Suprapubic skin (tissue), 4 donors: ENCODE results near the gene DVL1. TPM values are rescaled to one million over a fixed set of nuclear protein-coding genes. Genes with fewer than 3 reads are reported as not detected.

Source experiments
- DNase-seq, 2 donors: peaks; one replicate each; pipeline ENCODE4 v3.0.0-alpha.2; 2019; ENCODE audit warnings: low spot score in 2 of 2
- H3K27ac ChIP-seq: fragments of 200-600 bp; sonication (generic); one replicate; pipeline ENCODE4 v1.5.1; 2019
- H3K27me3 ChIP-seq: fragments of 200-600 bp; sonication (generic); one replicate; pipeline ENCODE4 v1.5.1; 2019
- H3K36me3 ChIP-seq: fragments of 200-600 bp; sonication (generic); one replicate; pipeline ENCODE4 v1.5.1; 2019
- H3K4me1 ChIP-seq: fragments of 200-600 bp; sonication (generic); one replicate; pipeline ENCODE4 v1.5.1; 2019
- H3K4me3 ChIP-seq: fragments of 200-600 bp; sonication (generic); one replicate; pipeline ENCODE4 v1.5.1; 2019; ENCODE audit warnings: mild to moderate bottlenecking
- H3K9me3 ChIP-seq: fragments of 200-600 bp; sonication (generic); one replicate; pipeline ENCODE4 v1.5.1; 2019
- CTCF ChIP-seq, 2 donors: fragments of 200-600 bp in 1 of 2; fragments of 450-650 bp in 1 of 2; sonication (generic) in 1 of 2; IDR thresholded peaks; one replicate each; pipeline ENCODE4 v1.5.1; 2016 to 2019; ENCODE audit warnings: antibody characterized with exemption in 2 of 2, mild to moderate bottlenecking in 1 of 2, moderate library complexity in 1 of 2
- EP300 ChIP-seq: sonication (generic); formaldehyde crosslinking; IDR thresholded peaks from one replicate; pipeline ENCODE4 v1.6.1; 2017; ENCODE audit warnings: antibody characterized with exemption
- POLR2A ChIP-seq, 2 donors: fragments of 450-650 bp; IDR thresholded peaks; one replicate each; pipeline ENCODE4 v1.6.1; 2017; ENCODE audit warnings: antibody characterized with exemption in 2 of 2, mild to moderate bottlenecking in 2 of 2, moderate library complexity in 2 of 2
- POLR2AphosphoS5 ChIP-seq, 3 donors: sonication (generic); formaldehyde crosslinking; IDR thresholded peaks; one replicate each; pipeline ENCODE4 v1.6.1; 2017; ENCODE audit warnings: antibody characterized with exemption in 3 of 3
- WGBS: methylation state at CpG from one replicate; pipeline ENCODE4 v1.1.5; 2018; 5-methylcytosine and 5-hydroxymethylcytosine counted together
- total RNA-seq, 4 donors: library from RNA; depleted of rRNA; stranded (reverse); fragments of >200 nt; gene quantifications; one replicate each; pipeline ENCODE4 v1.1.0, GENCODE V29; 2016

DVL1 gene
- total RNA-seq, 4 donors from 2014 or later: 99.4 to 151 (median 106) TPM

- no peaks in the 10 kb centered on the region for H3K27me3 ChIP-seq
- no peak for DNase-seq
- H3K27ac ChIP-seq: peak overlapping the region; percentile 93
- 22% methylated on average over 18 of the region's 27 CpGs for WGBS
- peak overlapping the region; percentile 65 for H3K4me3 ChIP-seq
- peaks cover 81% of the 10 kb centered on the region for H3K4me1 ChIP-seq
- TF ChIP-seq EP300 (no peak), CTCF (IDR thresholded peaks at IDR 0.05) (no peak)
- H3K9me3 ChIP-seq: no peaks in the 10 kb centered on the region
- peaks cover 12% of the 10 kb centered on the region for H3K36me3 ChIP-seq
Observed at GRCh38 chr1:1306661-1307260, 42.5 kb downstream of the DVL1 start.

GRCh38 chr1:1306070-1306660, 43.1 kb downstream of the DVL1 start:
- 13% methylated on average over 10 of the region's 11 CpGs for WGBS
- Histone ChIP-seq H3K36me3 (peaks cover 6% of the 10 kb centered on the region), H3K27ac (peak overlapping the region; percentile 93), H3K4me3 (peak overlapping the region; percentile 65), H3K9me3 (no peaks in the 10 kb centered on the region), H3K27me3 (no peaks in the 10 kb centered on the region), H3K4me1 (peaks cover 81% of the 10 kb centered on the region)
- no peak for DNase-seq
- TF ChIP-seq POLR2AphosphoS5 (IDR thresholded peaks at IDR 0.05) (no peak), CTCF (IDR thresholded peaks at IDR 0.05) (no peak), POLR2A (IDR thresholded peaks at IDR 0.05) (no peak), EP300 (no peak)

- no peaks in the 10 kb centered on the region for H3K9me3 ChIP-seq
- WGBS: 24% methylated on average over 4 of the region's 25 CpGs
- peak overlapping the region; percentile 65 for H3K4me3 ChIP-seq
- TF ChIP-seq CTCF (IDR thresholded peaks at IDR 0.05) (no peak), POLR2AphosphoS5 (IDR thresholded peaks at IDR 0.05) (no peak), POLR2A (IDR thresholded peaks at IDR 0.05) (no peak), EP300 (no peak)
- H3K4me1 ChIP-seq: peaks cover 76% of the 10 kb centered on the region
- peaks cover 3% of the 10 kb centered on the region for H3K36me3 ChIP-seq
- DNase-seq: peak in 1 of 2 donors; percentile 90
- peak overlapping the region; percentile 93 for H3K27ac ChIP-seq
- no peaks in the 10 kb centered on the region for H3K27me3 ChIP-seq
Observed at GRCh38 chr1:1305300-1306069, 43.7 kb downstream of the DVL1 start.

- WGBS: 6% methylated on average over 9 of the region's 29 CpGs
- TF ChIP-seq POLR2A (IDR thresholded peaks at IDR 0.05): no peak
- no peak for TF ChIP-seq CTCF (IDR thresholded peaks at IDR 0.05)
- TF ChIP-seq POLR2AphosphoS5 (IDR thresholded peaks at IDR 0.05): no peak
- no peak for TF ChIP-seq EP300
- peak; percentile 89 to 91 for DNase-seq
- Histone ChIP-seq H3K9me3 (no peaks in the 10 kb centered on the region), H3K4me3 (peak overlapping the region; percentile 65), H3K4me1 (peaks cover 69% of the 10 kb centered on the region), H3K27me3 (no peaks in the 10 kb centered on the region), H3K27ac (peak overlapping the region; percentile 93), H3K36me3 (peaks cover 10% of the 10 kb centered on the region)
Observed at GRCh38 chr1:1304331-1305299, 44.6 kb downstream of the DVL1 start.
